ENCODE measurements around the gene PATJ. TPM values are rescaled to one million over a fixed set of nuclear protein-coding genes. Genes with fewer than 3 reads are reported as not detected.

Gene PATJ
- polyA plus RNA-seq, 4 donors, result 11.5 to 41.5 (median 16.2) TPM

DNA sequence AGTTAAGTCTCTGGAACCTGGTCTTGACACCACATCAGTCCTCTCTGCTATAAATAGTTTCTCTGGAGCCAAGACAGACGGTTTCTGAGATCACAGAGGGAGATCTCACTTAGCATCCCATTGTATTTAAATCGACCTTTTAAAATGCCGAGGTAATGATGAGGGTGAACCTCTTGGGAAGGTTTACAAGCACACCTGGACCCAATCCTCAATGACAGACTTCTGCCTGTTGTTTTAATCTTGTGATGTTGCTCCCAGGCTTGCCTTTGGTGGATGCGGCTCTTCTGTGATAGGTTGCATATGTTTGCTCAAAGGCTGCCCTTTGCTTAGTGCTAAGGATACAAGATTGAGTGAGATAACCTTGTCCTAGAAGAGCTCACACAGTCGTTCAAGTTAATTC lies 347.7 kb downstream of the PATJ start:
- H3K27ac ChIP-seq (ENCODE audit: low read depth in 1 of 3, low read length in 2 of 3), result no peak overlapping the region
- H3K4me3 ChIP-seq (ENCODE audit: low read depth in 1 of 3, low read length in 3 of 3), result no peak overlapping the region
- no peak for FAIRE-seq
- no peak for DNase-seq
- H3K9me3 ChIP-seq (ENCODE audit: control insufficient read depth in 2 of 2, insufficient read depth in 1 of 2, low read depth in 1 of 2, low read length in 1 of 2), result no peaks in the 10 kb centered on the region
- no peaks in the 10 kb centered on the region for H3K27me3 ChIP-seq (ENCODE audit: control insufficient read depth in 3 of 3, insufficient read depth in 3 of 3, low read length in 3 of 3)
- H3K4me1 ChIP-seq (ENCODE audit: control insufficient read depth in 3 of 3, insufficient read depth in 2 of 3, low read depth in 1 of 3, low read length in 2 of 3), result no peaks in the 10 kb centered on the region
- peaks cover 0 to 19% (median 9%) of the 10 kb centered on the region in 3 donors for H3K36me3 ChIP-seq (ENCODE audit: control insufficient read depth in 3 of 3, insufficient read depth in 2 of 3, low read depth in 1 of 3, low read length in 3 of 3)
- WGBS, 3 donors, result 58 to 69% (median 68%) methylated on average over 5 of the region's 5 CpGs

- WGBS, 3 donors, result 82 to 96% (median 91%) methylated on average over 4 of the region's 4 CpGs
- Histone ChIP-seq H3K9me3 (ENCODE audit: control insufficient read depth in 2 of 2, insufficient read depth in 1 of 2, low read depth in 1 of 2, low read length in 1 of 2) (no peaks in the 10 kb centered on the region), H3K36me3 (ENCODE audit: control insufficient read depth in 3 of 3, insufficient read depth in 2 of 3, low read depth in 1 of 3, low read length in 3 of 3) (peaks cover 0 to 8% (median 7%) of the 10 kb centered on the region in 3 donors), H3K4me3 (ENCODE audit: low read depth in 1 of 3, low read length in 3 of 3) (no peak overlapping the region), H3K27me3 (ENCODE audit: control insufficient read depth in 3 of 3, insufficient read depth in 3 of 3, low read length in 3 of 3) (no peaks in the 10 kb centered on the region), H3K27ac (ENCODE audit: low read depth in 1 of 3, low read length in 2 of 3) (no peak overlapping the region), H3K4me1 (ENCODE audit: control insufficient read depth in 3 of 3, insufficient read depth in 2 of 3, low read depth in 1 of 3, low read length in 2 of 3) (no peaks in the 10 kb centered on the region)
- FAIRE-seq (no peak), DNase-seq (no peak)
Observed at GRCh38 chr1:62092110-62092509, 349.8 kb downstream of the PATJ start.

- Histone ChIP-seq H3K4me1 (ENCODE audit: control insufficient read depth in 3 of 3, insufficient read depth in 2 of 3, low read depth in 1 of 3, low read length in 2 of 3) (no peaks in the 10 kb centered on the region), H3K9me3 (ENCODE audit: control insufficient read depth in 2 of 2, insufficient read depth in 1 of 2, low read depth in 1 of 2, low read length in 1 of 2) (peaks cover 0 to 4% of the 10 kb centered on the region in 2 donors), H3K4me3 (ENCODE audit: low read depth in 1 of 3, low read length in 3 of 3) (no peak overlapping the region), H3K27me3 (ENCODE audit: control insufficient read depth in 3 of 3, insufficient read depth in 3 of 3, low read length in 3 of 3) (no peaks in the 10 kb centered on the region), H3K27ac (ENCODE audit: low read depth in 1 of 3, low read length in 2 of 3) (no peak overlapping the region), H3K36me3 (ENCODE audit: control insufficient read depth in 3 of 3, insufficient read depth in 2 of 3, low read depth in 1 of 3, low read length in 3 of 3) (peaks cover 0 to 5% (median 4%) of the 10 kb centered on the region in 3 donors)
- FAIRE-seq, result no peak
- no peak for DNase-seq
- 20 to 48% (median 46%) methylated on average over 3 of the region's 3 CpGs for WGBS, 3 donors
Observed at GRCh38 chr1:62093261-62093660, 351.0 kb downstream of the PATJ start.

DNA sequence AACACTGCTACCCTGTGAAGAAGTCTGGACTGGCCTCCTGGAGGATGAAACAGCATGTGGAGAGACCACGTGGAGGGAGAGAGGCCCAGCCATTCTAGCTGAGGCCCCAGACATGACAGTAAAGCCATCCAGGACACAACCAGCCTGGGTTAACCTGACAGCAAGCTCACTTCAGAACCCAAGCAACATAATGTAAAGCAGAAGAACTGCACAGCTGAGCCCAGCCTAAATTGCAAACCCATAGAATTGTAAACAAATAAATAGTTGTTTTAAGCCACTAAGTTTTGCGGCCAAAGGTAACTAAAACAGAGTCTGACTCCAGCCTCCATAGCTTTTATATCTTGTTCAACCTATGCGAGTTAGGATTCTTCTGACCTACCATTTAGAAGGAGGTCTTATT lies 355.2 kb downstream of the PATJ start:
- Histone ChIP-seq H3K27ac (ENCODE audit: low read depth in 1 of 3, low read length in 2 of 3) (no peak overlapping the region), H3K27me3 (ENCODE audit: control insufficient read depth in 3 of 3, insufficient read depth in 3 of 3, low read length in 3 of 3) (no peaks in the 10 kb centered on the region), H3K4me1 (ENCODE audit: control insufficient read depth in 3 of 3, insufficient read depth in 2 of 3, low read depth in 1 of 3, low read length in 2 of 3) (no peaks in the 10 kb centered on the region), H3K9me3 (ENCODE audit: control insufficient read depth in 2 of 2, insufficient read depth in 1 of 2, low read depth in 1 of 2, low read length in 1 of 2) (peaks cover 0 to 9% of the 10 kb centered on the region in 2 donors), H3K4me3 (ENCODE audit: low read depth in 1 of 3, low read length in 3 of 3) (no peak overlapping the region), H3K36me3 (ENCODE audit: control insufficient read depth in 3 of 3, insufficient read depth in 2 of 3, low read depth in 1 of 3, low read length in 3 of 3) (peaks cover 0 to 13% (median 2%) of the 10 kb centered on the region in 3 donors)
- no peak for FAIRE-seq
- WGBS, 3 donors, result 90 to 98% (median 98%) methylated on average over 3 of the region's 3 CpGs
- DNase-seq, result no peak

- H3K4me3 ChIP-seq (ENCODE audit: low read depth in 1 of 3, low read length in 3 of 3), result no peak overlapping the region
- no peak overlapping the region for H3K27ac ChIP-seq (ENCODE audit: low read depth in 1 of 3, low read length in 2 of 3)
- H3K27me3 ChIP-seq (ENCODE audit: control insufficient read depth in 3 of 3, insufficient read depth in 3 of 3, low read length in 3 of 3), result no peaks in the 10 kb centered on the region
- peaks cover 0 to 9% of the 10 kb centered on the region in 2 donors for H3K9me3 ChIP-seq (ENCODE audit: control insufficient read depth in 2 of 2, insufficient read depth in 1 of 2, low read depth in 1 of 2, low read length in 1 of 2)
- no peak for DNase-seq
- no peak for FAIRE-seq
- WGBS, 3 donors, result 94 to 98% (median 96%) methylated on average over 2 of the region's 2 CpGs
- no peaks in the 10 kb centered on the region for H3K4me1 ChIP-seq (ENCODE audit: control insufficient read depth in 3 of 3, insufficient read depth in 2 of 3, low read depth in 1 of 3, low read length in 2 of 3)
- peaks cover 0 to 15% (median 2%) of the 10 kb centered on the region in 3 donors for H3K36me3 ChIP-seq (ENCODE audit: control insufficient read depth in 3 of 3, insufficient read depth in 2 of 3, low read depth in 1 of 3, low read length in 3 of 3)
Observed at GRCh38 chr1:62100442-62100841, 358.2 kb downstream of the PATJ start.

DNA sequence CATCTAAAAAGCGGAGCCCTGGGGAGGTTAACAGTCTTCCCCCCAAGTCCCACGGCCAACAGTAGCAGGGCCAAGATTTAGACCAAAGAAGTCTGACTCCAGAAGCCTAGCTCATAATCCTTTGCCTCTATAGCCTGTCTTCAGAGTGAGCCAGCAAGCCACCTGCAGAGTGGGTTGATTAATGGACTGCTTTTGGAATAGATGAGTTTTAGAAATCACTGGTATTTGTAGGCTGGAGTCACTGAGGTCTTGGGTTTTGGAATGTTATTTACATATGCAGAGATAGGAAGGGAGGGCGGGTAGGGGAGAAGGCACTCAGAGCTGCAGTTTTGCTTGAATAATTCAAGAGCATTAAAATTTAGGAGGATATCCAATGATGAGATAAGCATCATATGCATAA lies 361.6 kb downstream of the PATJ start:
- Histone ChIP-seq H3K9me3 (ENCODE audit: control insufficient read depth in 2 of 2, insufficient read depth in 1 of 2, low read depth in 1 of 2, low read length in 1 of 2) (peaks cover 0 to 5% of the 10 kb centered on the region in 2 donors), H3K27me3 (ENCODE audit: control insufficient read depth in 3 of 3, insufficient read depth in 3 of 3, low read length in 3 of 3) (no peaks in the 10 kb centered on the region), H3K27ac (ENCODE audit: low read depth in 1 of 3, low read length in 2 of 3) (no peak overlapping the region), H3K36me3 (ENCODE audit: control insufficient read depth in 3 of 3, insufficient read depth in 2 of 3, low read depth in 1 of 3, low read length in 3 of 3) (peaks cover 0 to 15% (median 0%) of the 10 kb centered on the region in 3 donors), H3K4me3 (ENCODE audit: low read depth in 1 of 3, low read length in 3 of 3) (no peak overlapping the region), H3K4me1 (ENCODE audit: control insufficient read depth in 3 of 3, insufficient read depth in 2 of 3, low read depth in 1 of 3, low read length in 2 of 3) (no peaks in the 10 kb centered on the region)
- 91 to 94% (median 91%) methylated on average over 3 of the region's 3 CpGs for WGBS, 3 donors
- no peak for DNase-seq
- no peak for FAIRE-seq

DNA sequence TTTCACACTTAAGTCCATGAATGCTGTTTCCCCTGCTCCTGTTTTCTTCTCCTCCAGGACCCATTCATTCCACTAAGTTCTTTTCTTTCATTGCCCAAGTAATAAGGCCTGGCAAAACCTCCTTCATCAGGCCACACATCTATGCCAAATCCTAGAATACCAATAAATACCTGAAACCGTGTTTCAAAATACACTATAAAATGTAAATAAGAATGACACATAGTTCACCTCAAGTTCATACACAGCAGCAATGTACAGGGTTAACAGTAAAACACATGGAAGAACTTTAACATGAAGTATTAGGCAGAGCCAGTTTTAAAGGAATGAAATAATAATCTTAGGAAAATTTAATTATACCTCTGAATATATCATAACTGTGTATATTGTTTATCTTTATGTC lies 365.6 kb downstream of the PATJ start:
- no peak overlapping the region for H3K4me3 ChIP-seq (ENCODE audit: low read depth in 1 of 3, low read length in 3 of 3)
- H3K4me1 ChIP-seq (ENCODE audit: control insufficient read depth in 3 of 3, insufficient read depth in 2 of 3, low read depth in 1 of 3, low read length in 2 of 3), result no peaks in the 10 kb centered on the region
- H3K27me3 ChIP-seq (ENCODE audit: control insufficient read depth in 3 of 3, insufficient read depth in 3 of 3, low read length in 3 of 3), result no peaks in the 10 kb centered on the region
- FAIRE-seq (no peak), DNase-seq (no peak)
- H3K36me3 ChIP-seq (ENCODE audit: control insufficient read depth in 3 of 3, insufficient read depth in 2 of 3, low read depth in 1 of 3, low read length in 3 of 3), result peaks cover 0 to 10% (median 4%) of the 10 kb centered on the region in 3 donors
- 37 to 62% (median 40%) methylated on average over 1 of the region's 1 CpG for WGBS, 3 donors
- no peaks in the 10 kb centered on the region for H3K9me3 ChIP-seq (ENCODE audit: control insufficient read depth in 2 of 2, insufficient read depth in 1 of 2, low read depth in 1 of 2, low read length in 1 of 2)
- no peak overlapping the region for H3K27ac ChIP-seq (ENCODE audit: low read depth in 1 of 3, low read length in 2 of 3)

DNA sequence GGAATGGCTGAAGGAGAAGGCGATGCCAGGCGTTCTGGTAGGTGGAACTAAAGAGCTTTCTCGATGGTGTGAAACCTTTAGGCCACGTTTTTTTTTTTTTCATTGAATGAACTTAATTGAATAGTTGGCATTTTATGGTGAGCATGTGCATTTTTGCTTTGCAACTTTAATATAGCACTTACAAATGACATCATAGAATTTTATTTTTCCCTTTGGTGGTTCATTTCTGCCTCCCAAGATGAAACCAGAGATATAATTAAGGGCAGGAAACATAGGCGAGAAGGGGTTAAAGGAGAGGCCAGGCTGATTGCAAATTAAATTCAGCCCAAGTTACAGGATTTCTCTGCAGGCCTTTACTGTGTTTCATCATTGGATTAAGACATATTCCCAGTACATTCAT lies 366.8 kb downstream of the PATJ start:
- DNase-seq (no peak), FAIRE-seq (no peak)
- Histone ChIP-seq H3K36me3 (ENCODE audit: control insufficient read depth in 3 of 3, insufficient read depth in 2 of 3, low read depth in 1 of 3, low read length in 3 of 3) (peaks cover 0 to 17% (median 7%) of the 10 kb centered on the region in 3 donors), H3K4me3 (ENCODE audit: low read depth in 1 of 3, low read length in 3 of 3) (no peak overlapping the region), H3K4me1 (ENCODE audit: control insufficient read depth in 3 of 3, insufficient read depth in 2 of 3, low read depth in 1 of 3, low read length in 2 of 3) (no peaks in the 10 kb centered on the region), H3K9me3 (ENCODE audit: control insufficient read depth in 2 of 2, insufficient read depth in 1 of 2, low read depth in 1 of 2, low read length in 1 of 2) (no peaks in the 10 kb centered on the region), H3K27ac (ENCODE audit: low read depth in 1 of 3, low read length in 2 of 3) (no peak overlapping the region), H3K27me3 (ENCODE audit: control insufficient read depth in 3 of 3, insufficient read depth in 3 of 3, low read length in 3 of 3) (no peaks in the 10 kb centered on the region)
- 75 to 87% (median 85%) methylated on average over 5 of the region's 5 CpGs for WGBS, 3 donors

- Histone ChIP-seq H3K27me3 (ENCODE audit: control insufficient read depth in 3 of 3, insufficient read depth in 3 of 3, low read length in 3 of 3) (no peaks in the 10 kb centered on the region), H3K4me1 (ENCODE audit: control insufficient read depth in 3 of 3, insufficient read depth in 2 of 3, low read depth in 1 of 3, low read length in 2 of 3) (no peaks in the 10 kb centered on the region), H3K4me3 (ENCODE audit: low read depth in 1 of 3, low read length in 3 of 3) (no peak overlapping the region), H3K27ac (ENCODE audit: low read depth in 1 of 3, low read length in 2 of 3) (no peak overlapping the region), H3K36me3 (ENCODE audit: control insufficient read depth in 3 of 3, insufficient read depth in 2 of 3, low read depth in 1 of 3, low read length in 3 of 3) (peaks cover 0 to 17% (median 8%) of the 10 kb centered on the region in 3 donors), H3K9me3 (ENCODE audit: control insufficient read depth in 2 of 2, insufficient read depth in 1 of 2, low read depth in 1 of 2, low read length in 1 of 2) (no peaks in the 10 kb centered on the region)
- no peak for FAIRE-seq
- WGBS, 3 donors, result 82 to 93% (median 87%) methylated on average over 11 of the region's 11 CpGs
- no peak for DNase-seq
Observed at GRCh38 chr1:62110198-62110817, 368.0 kb downstream of the PATJ start.
